Chondrocyte (in vitro differentiated cells): ENCODE measurements around the gene INAFM1. TPM values are rescaled to one million over a fixed set of nuclear protein-coding genes. Genes with fewer than 3 reads are reported as not detected.

Experiments used
- DNase-seq: peaks from one replicate; pipeline ENCODE4 v3.0.0; 2021; ENCODE audit warnings: mixed read lengths, low spot score
- H3K27ac Mint-ChIP-seq: one replicate; pipeline ENCODE4 v1.8.0; 2021; ENCODE audit warnings: mild to moderate bottlenecking, moderate library complexity, mixed read lengths; ENCODE audit not compliant: unreplicated experiment
- H3K27me3 Mint-ChIP-seq: 2 replicates; pipeline ENCODE4 v1.8.0; 2021; ENCODE audit warnings: low read depth, mixed read lengths
- H3K36me3 Mint-ChIP-seq: 2 replicates; pipeline ENCODE4 v1.8.0; 2021; ENCODE audit warnings: low read depth, mixed read lengths
- H3K4me1 Mint-ChIP-seq: 2 replicates; pipeline ENCODE4 v1.8.0; 2021; ENCODE audit warnings: low read depth, mild to moderate bottlenecking, mixed read lengths
- H3K4me3 Mint-ChIP-seq: one replicate; pipeline ENCODE4 v1.8.0; 2021; ENCODE audit warnings: mild to moderate bottlenecking, moderate library complexity, mixed read lengths; ENCODE audit not compliant: unreplicated experiment
- H3K9me3 Mint-ChIP-seq: 2 replicates; pipeline ENCODE4 v1.8.0; 2021; ENCODE audit warnings: low read depth, mixed read lengths
- CTCF ChIP-seq: fragments of 200-600 bp; sonication (generic); IDR thresholded peaks from 2 replicates; pipeline ENCODE4 v1.5.0; 2021; ENCODE audit warnings: antibody characterized with exemption, mild to moderate bottlenecking, moderate library complexity
- total RNA-seq: library from RNA; stranded (reverse); gene quantifications from 3 replicates; pipeline ENCODE4 v1.2.1, GENCODE V29; 2021

INAFM1 gene
- total RNA-seq, 1 donor from 2014 or later = 28.8 TPM

- H3K36me3 Mint-ChIP-seq = no peaks in the 10 kb centered on the region
- no peak for TF ChIP-seq CTCF
- peak within 1 kb of the TSS; percentile 41 for H3K27ac Mint-ChIP-seq
- no peaks in the 10 kb centered on the region for H3K27me3 Mint-ChIP-seq
- peaks cover 29% of the 10 kb centered on the region for H3K4me1 Mint-ChIP-seq
- no peak for DNase-seq
- H3K4me3 Mint-ChIP-seq = no peak within 1 kb of the TSS
- no peaks in the 10 kb centered on the region for H3K9me3 Mint-ChIP-seq
Observed at GRCh38 chr19:47309608-47310007, 34.9 kb downstream of the INAFM1 start, which contains the start of gene C5AR1. TSS of gene C5AR1 (plus strand) at chr19:47309861. CDS start at chr19:47309896, 35 bp downstream.

GRCh38 chr19:47310323-47310722, 35.6 kb downstream of the INAFM1 start:
- no peak for DNase-seq
- Mint-ChIP-seq H3K4me1 (peaks cover 30% of the 10 kb centered on the region), H3K27ac (no peak overlapping the region), H3K4me3 (no peak overlapping the region), H3K36me3 (no peaks in the 10 kb centered on the region), H3K9me3 (peaks cover 3% of the 10 kb centered on the region), H3K27me3 (no peaks in the 10 kb centered on the region)
- TF ChIP-seq CTCF = no peak

- no peak for TF ChIP-seq CTCF
- no peaks in the 10 kb centered on the region for H3K36me3 Mint-ChIP-seq
- no peaks in the 10 kb centered on the region for H3K27me3 Mint-ChIP-seq
Observed at GRCh38 chr19:47310819-47311218, 36.1 kb downstream of the INAFM1 start.

GRCh38 chr19:47312366-47313006, 37.8 kb downstream of the INAFM1 start:
- no peak for TF ChIP-seq CTCF
- no peak for DNase-seq
- Mint-ChIP-seq H3K4me3 (no peak overlapping the region), H3K27ac (no peak overlapping the region), H3K9me3 (peaks cover 3% of the 10 kb centered on the region), H3K27me3 (no peaks in the 10 kb centered on the region), H3K36me3 (no peaks in the 10 kb centered on the region), H3K4me1 (peaks cover 28% of the 10 kb centered on the region)

More at GRCh38 chr19:47310819-47311218, 36.1 kb downstream of the INAFM1 start:
- Mint-ChIP-seq H3K27ac (no peak overlapping the region), H3K4me3 (no peak overlapping the region), H3K9me3 (peaks cover 3% of the 10 kb centered on the region), H3K4me1 (peaks cover 31% of the 10 kb centered on the region)
- DNase-seq = no peak

- no peaks in the 10 kb centered on the region for H3K36me3 Mint-ChIP-seq
- no peak for DNase-seq
- peaks cover 3% of the 10 kb centered on the region for H3K9me3 Mint-ChIP-seq
- no peak overlapping the region for H3K4me3 Mint-ChIP-seq
- H3K27ac Mint-ChIP-seq = no peak overlapping the region
- TF ChIP-seq CTCF = no peak
- peaks cover 26% of the 10 kb centered on the region for H3K4me1 Mint-ChIP-seq
- H3K27me3 Mint-ChIP-seq = no peaks in the 10 kb centered on the region
Observed at GRCh38 chr19:47313754-47314295, 39.1 kb downstream of the INAFM1 start.
